Caco-2 (cell line): ENCODE results near the gene EPS8L1. TPM values are rescaled to one million over a fixed set of nuclear protein-coding genes. Genes with fewer than 3 reads are reported as not detected.

ENCODE experiments used
- BruUV-seq: library from RNA; stranded (reverse); fragments of 400-500 nt; replicated peaks from 2 replicates; lab custom pipeline; 2021; lab: Mats Ljungman, UMichigan
- CTCF ChIA-PET: fragments of 300-600 bp; sonication (Branson Sonifier 250); formaldehyde crosslinking; loops from one replicate; lab custom pipeline; 2022; ENCODE audit warnings: antibody characterized with exemption; lab: Charles Lee
- POLR2A ChIA-PET: fragments of 300-600 bp; sonication (Branson Sonifier 250); formaldehyde crosslinking; loops from one replicate; lab custom pipeline; 2022; ENCODE audit warnings: antibody characterized with exemption; lab: Charles Lee
- DNase-seq, 2 experiments: peaks; one replicate each; pipeline versions ENCODE4 v3.0.0 to v3.0.0-alpha.2; 2020 to 2022
- H3K27me3 ChIP-seq: replicated peaks from 2 replicates; pipeline ENCODE4 v1.6.0; 2011; ENCODE audit warnings: low read length; ENCODE audit not compliant: control insufficient read depth, insufficient read depth
- H3K36me3 ChIP-seq: 2 replicates; pipeline ENCODE4 v1.5.1; 2011; ENCODE audit warnings: low read length; ENCODE audit not compliant: control insufficient read depth, insufficient read depth
- H3K4me1 ChIP-seq: fragments of 250-450 bp; sonication (Bioruptor Pico); 2 replicates; pipeline ENCODE4 v1.5.1; 2020; ENCODE audit warnings: mild to moderate bottlenecking
- H3K4me3 ChIP-seq: 2 replicates; pipeline ENCODE4 v1.5.1; 2011; ENCODE audit warnings: low read depth, mild to moderate bottlenecking, control low read depth, low read length
- H3K9me3 ChIP-seq: fragments of 250-450 bp; sonication (Bioruptor Pico); 2 replicates; pipeline ENCODE4 v1.5.1; 2020; ENCODE audit warnings: mild to moderate bottlenecking, moderate library complexity
- H3K27ac Mint-ChIP-seq: one replicate; pipeline ENCODE4 v1.8.0; 2022; ENCODE audit warnings: mixed read lengths; ENCODE audit not compliant: unreplicated experiment
- H3K27me3 Mint-ChIP-seq: one replicate; pipeline ENCODE4 v1.8.0; 2022; ENCODE audit warnings: mixed read lengths; ENCODE audit not compliant: insufficient read depth, unreplicated experiment
- H3K36me3 Mint-ChIP-seq: one replicate; pipeline ENCODE4 v1.8.0; 2022; ENCODE audit warnings: mild to moderate bottlenecking, mixed read lengths; ENCODE audit not compliant: insufficient read depth, unreplicated experiment
- H3K4me1 Mint-ChIP-seq: one replicate; pipeline ENCODE4 v1.8.0; 2022; ENCODE audit warnings: low read depth, mixed read lengths; ENCODE audit not compliant: unreplicated experiment
- H3K4me3 Mint-ChIP-seq: one replicate; pipeline ENCODE4 v1.8.0; 2022; ENCODE audit warnings: mild to moderate bottlenecking, moderate library complexity, mixed read lengths; ENCODE audit not compliant: unreplicated experiment
- H3K9me3 Mint-ChIP-seq: one replicate; pipeline ENCODE4 v1.8.0; 2022; ENCODE audit warnings: mixed read lengths; ENCODE audit not compliant: unreplicated experiment
- intact Hi-C: fragments of 100-400 bp; cut with micrococcal nuclease; formaldehyde crosslinking; loops from one replicate; pipeline ENCODE4 v1.10.0; 2022; ENCODE audit not compliant: unreplicated experiment
- total RNA-seq: library from RNA; stranded (reverse); gene quantifications from 2 replicates; pipeline ENCODE4 v1.2.3, GENCODE V29; 2022
- TF ChIP-seq, protein P1 (sequence below), 2 experiments: fragments of 200-600 bp in 1 of 2; IDR thresholded peaks; 1 replicate in 1 of 2; 2 replicates in 1 of 2; pipeline versions ENCODE4 v1.5.1 to v1.8.0; 2011 to 2022; ENCODE audit warnings: antibody characterized with exemption in 1 of 2, control low read depth in 1 of 2, inconsistent platforms in 1 of 2, low read depth in 1 of 2, low read length in 1 of 2, mild to moderate bottlenecking in 1 of 2, moderate library complexity in 1 of 2; ENCODE audit not compliant: insufficient read depth in 1 of 2, severe bottlenecking in 1 of 2, unreplicated experiment in 1 of 2

The EPS8L1 gene
- total RNA-seq, 1 experiment from 2014 or later, result 135 TPM

GRCh38 chr19:55116859-55117662, 41.4 kb downstream of the EPS8L1 start, which contains the start of gene PPP1R12C:
PPP1R12C (minus strand) TSS chr19:55117637; CDS start chr19:55117543, 94 bp downstream.
- Histone ChIP-seq H3K4me3 (peak within 1 kb of the TSS; percentile 88), H3K4me1 (peaks cover 17% of the 10 kb centered on the region; the same call in 1 of the 2 replicates), H3K27me3 (no peaks in the 10 kb centered on the region), H3K9me3 (no peaks in the 10 kb centered on the region), H3K36me3 (no peaks in the 10 kb centered on the region; the same call in 1 of the 2 replicates)
- DNase-seq, result peak; percentile 36 to 42
- H3K27me3 Mint-ChIP-seq, result no peaks in the 10 kb centered on the region
- no peaks in the 10 kb centered on the region for H3K9me3 Mint-ChIP-seq
- H3K4me1 Mint-ChIP-seq, result peaks cover 18% of the 10 kb centered on the region
- no TSS peak for BruUV-seq
- CTCF ChIA-PET, result interaction anchor here (1.0 to 1.4 kb wide), 4 partner anchors 24 to 267 kb away, joined by 3 to 7 read pairs (median 4); partner anchors contain the start of genes DNAAF3 and TMEM238
- H3K27ac Mint-ChIP-seq, result peak within 1 kb of the TSS; percentile 82
- intact Hi-C loops, result loop anchor here (1.0 to 2.0 kb wide), 2 partner anchors 50 to 291 kb away; partner anchors contain the start of gene DNAAF3
- POLR2A ChIA-PET, result interaction anchor here (1.4 kb wide), 1 partner anchor 24 kb away, joined by 4 read pairs; no protein-coding TSS in a partner anchor
- peaks cover 16% of the 10 kb centered on the region for H3K36me3 Mint-ChIP-seq
- TF ChIP-seq, protein P1, sequence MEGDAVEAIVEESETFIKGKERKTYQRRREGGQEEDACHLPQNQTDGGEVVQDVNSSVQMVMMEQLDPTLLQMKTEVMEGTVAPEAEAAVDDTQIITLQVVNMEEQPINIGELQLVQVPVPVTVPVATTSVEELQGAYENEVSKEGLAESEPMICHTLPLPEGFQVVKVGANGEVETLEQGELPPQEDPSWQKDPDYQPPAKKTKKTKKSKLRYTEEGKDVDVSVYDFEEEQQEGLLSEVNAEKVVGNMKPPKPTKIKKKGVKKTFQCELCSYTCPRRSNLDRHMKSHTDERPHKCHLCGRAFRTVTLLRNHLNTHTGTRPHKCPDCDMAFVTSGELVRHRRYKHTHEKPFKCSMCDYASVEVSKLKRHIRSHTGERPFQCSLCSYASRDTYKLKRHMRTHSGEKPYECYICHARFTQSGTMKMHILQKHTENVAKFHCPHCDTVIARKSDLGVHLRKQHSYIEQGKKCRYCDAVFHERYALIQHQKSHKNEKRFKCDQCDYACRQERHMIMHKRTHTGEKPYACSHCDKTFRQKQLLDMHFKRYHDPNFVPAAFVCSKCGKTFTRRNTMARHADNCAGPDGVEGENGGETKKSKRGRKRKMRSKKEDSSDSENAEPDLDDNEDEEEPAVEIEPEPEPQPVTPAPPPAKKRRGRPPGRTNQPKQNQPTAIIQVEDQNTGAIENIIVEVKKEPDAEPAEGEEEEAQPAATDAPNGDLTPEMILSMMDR (IDR thresholded peaks at IDR 0.05; ENCODE audit: insufficient read depth in 1 of 2, low read depth in 1 of 2, low read length in 1 of 2, severe bottlenecking in 1 of 2, unreplicated experiment in 1 of 2), result no peak
- peak within 1 kb of the TSS; percentile 90 for H3K4me3 Mint-ChIP-seq

DNA sequence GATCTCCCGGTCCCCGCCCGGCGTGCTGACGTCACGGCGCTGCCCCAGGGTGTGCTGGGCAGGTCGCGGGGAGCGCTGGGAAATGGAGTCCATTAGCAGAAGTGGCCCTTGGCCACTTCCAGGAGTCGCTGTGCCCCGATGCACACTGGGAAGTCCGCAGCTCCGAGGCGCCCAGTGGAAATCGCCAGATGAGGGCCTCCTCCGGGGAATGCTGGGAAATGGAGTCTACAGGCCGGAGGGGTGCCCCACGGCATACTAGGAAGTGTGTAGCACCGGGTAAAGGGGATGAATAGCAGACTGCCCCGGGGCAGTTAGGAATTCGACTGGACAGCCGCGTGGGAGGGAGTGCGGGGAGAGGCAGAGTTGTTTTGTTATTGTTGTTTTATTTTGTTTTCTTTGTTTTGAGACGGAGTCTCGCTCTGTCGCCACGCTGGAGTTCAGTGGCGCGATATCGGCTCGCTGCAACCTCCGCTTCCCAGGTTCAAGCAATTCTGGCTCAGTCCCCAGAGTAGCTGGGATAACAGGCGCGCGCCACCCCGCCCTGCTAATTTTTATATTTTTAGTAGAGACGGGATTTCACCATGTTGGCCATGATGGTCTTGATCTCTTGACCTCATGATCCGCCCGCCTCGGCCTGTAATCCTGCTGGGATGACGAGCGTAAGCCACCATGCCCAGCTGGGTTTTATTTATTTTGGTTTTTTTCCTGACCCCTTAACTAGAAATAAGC, 42.2 kb downstream of the EPS8L1 start:
- no peaks in the 10 kb centered on the region for H3K27me3 Mint-ChIP-seq
- CTCF ChIA-PET, result interaction anchor here (1.0 to 1.4 kb wide), 5 partner anchors 14 to 266 kb away, joined by 3 to 7 read pairs (median 3); partner anchors contain the start of genes DNAAF3 and TMEM238
- BruUV-seq, result TSS peak; percentile 93

More for the DNA sequence above, 42.2 kb downstream of the EPS8L1 start:
- Mint-ChIP-seq H3K36me3 (peaks cover 16% of the 10 kb centered on the region), H3K27ac (peak overlapping the region; percentile 79), H3K4me3 (peak overlapping the region; percentile 85), H3K4me1 (peaks cover 18% of the 10 kb centered on the region), H3K9me3 (no peaks in the 10 kb centered on the region)
- POLR2A ChIA-PET, result interaction anchor here (0.6 to 1.4 kb wide), 3 partner anchors 23 to 953 kb away, joined by 3 to 4 read pairs (median 4); no protein-coding TSS in a partner anchor
- no peaks in the 10 kb centered on the region; the same call in 1 of the 2 replicates for H3K36me3 ChIP-seq
- peaks cover 17% of the 10 kb centered on the region; the same call in 1 of the 2 replicates for H3K4me1 ChIP-seq
- intact Hi-C loops, result loop anchor here (1.0 to 2.0 kb wide), 2 partner anchors 49 to 290 kb away; partner anchors contain the start of gene DNAAF3
- TF ChIP-seq, protein P1 (IDR thresholded peaks at IDR 0.05; ENCODE audit: insufficient read depth in 1 of 2, low read depth in 1 of 2, low read length in 1 of 2, severe bottlenecking in 1 of 2, unreplicated experiment in 1 of 2), result no peak
- no peaks in the 10 kb centered on the region for H3K9me3 ChIP-seq
- H3K4me3 ChIP-seq, result peak overlapping the region; percentile 88
- peak; percentile 98 to 99 for DNase-seq
- H3K27me3 ChIP-seq, result no peaks in the 10 kb centered on the region
